ENCODE measurements around the gene TENM4.

DNA sequence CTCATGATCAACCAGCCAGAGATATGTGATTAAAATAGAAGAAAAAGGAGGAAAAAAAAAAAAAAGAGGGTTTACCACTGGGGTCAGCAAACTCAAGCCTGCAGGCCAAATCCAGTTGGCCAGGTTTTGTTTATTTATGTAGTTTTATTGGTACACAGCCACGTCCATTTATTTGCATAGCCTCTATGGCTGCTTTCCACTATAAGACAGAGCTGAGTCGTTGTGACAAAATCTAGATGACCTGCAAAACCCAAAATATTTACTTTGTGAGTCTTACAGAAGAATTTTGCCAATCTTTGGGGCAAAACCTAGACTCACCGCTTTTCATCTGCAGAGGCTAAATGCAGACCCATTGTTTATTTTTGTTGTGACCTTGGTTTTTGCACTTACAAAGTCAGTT lies 87.1 kb downstream of the TENM4 start:
- TF ChIP-seq, protein P1, sequence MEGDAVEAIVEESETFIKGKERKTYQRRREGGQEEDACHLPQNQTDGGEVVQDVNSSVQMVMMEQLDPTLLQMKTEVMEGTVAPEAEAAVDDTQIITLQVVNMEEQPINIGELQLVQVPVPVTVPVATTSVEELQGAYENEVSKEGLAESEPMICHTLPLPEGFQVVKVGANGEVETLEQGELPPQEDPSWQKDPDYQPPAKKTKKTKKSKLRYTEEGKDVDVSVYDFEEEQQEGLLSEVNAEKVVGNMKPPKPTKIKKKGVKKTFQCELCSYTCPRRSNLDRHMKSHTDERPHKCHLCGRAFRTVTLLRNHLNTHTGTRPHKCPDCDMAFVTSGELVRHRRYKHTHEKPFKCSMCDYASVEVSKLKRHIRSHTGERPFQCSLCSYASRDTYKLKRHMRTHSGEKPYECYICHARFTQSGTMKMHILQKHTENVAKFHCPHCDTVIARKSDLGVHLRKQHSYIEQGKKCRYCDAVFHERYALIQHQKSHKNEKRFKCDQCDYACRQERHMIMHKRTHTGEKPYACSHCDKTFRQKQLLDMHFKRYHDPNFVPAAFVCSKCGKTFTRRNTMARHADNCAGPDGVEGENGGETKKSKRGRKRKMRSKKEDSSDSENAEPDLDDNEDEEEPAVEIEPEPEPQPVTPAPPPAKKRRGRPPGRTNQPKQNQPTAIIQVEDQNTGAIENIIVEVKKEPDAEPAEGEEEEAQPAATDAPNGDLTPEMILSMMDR (IDR thresholded peaks at IDR 0.05) = no peak
- TF ChIP-seq EZH2 (IDR thresholded peaks at IDR 0.05) = no peak
- TF ChIP-seq EZH2phosphoT487 (IDR thresholded peaks at IDR 0.05) = no peak

Measured in neural progenitor cell (in vitro differentiated cells).